ENCODE results near the gene CSTPP1. TPM values are rescaled to one million over a fixed set of nuclear protein-coding genes. Genes with fewer than 3 reads are reported as not detected.

The CSTPP1 gene
- total RNA-seq, 4 donors from 2014 or later: 31.8 to 42.1 (median 39.1) TPM

- Histone ChIP-seq H3K36me3 (no peaks in the 10 kb centered on the region), H3K4me1 (peaks cover 0 to 15% (median 0%) of the 10 kb centered on the region in 4 donors), H3K27ac (peak overlapping the region in 1 of 4 donors; percentile 19), H3K9me3 (no peaks in the 10 kb centered on the region), H3K27me3 (no peaks in the 10 kb centered on the region), H3K4me3 (no peak overlapping the region)
- DNase-seq: no peak
- no peak for TF ChIP-seq CTCF (IDR thresholded peaks at IDR 0.05)
- TF ChIP-seq POLR2A (IDR thresholded peaks at IDR 0.05): no peak
Measured at GRCh38 chr11:46930089-46930488, 6.5 kb upstream of the CSTPP1 start.

- Histone ChIP-seq H3K36me3 (no peaks in the 10 kb centered on the region), H3K4me1 (peaks cover 0 to 12% (median 0%) of the 10 kb centered on the region in 4 donors), H3K4me3 (no peak overlapping the region), H3K27me3 (no peaks in the 10 kb centered on the region), H3K27ac (peak overlapping the region in 3 of 4 donors; percentile 10 to 67 (median 58)), H3K9me3 (no peaks in the 10 kb centered on the region)
- TF ChIP-seq CTCF (IDR thresholded peaks at IDR 0.05) (no peak), POLR2A (IDR thresholded peaks at IDR 0.05) (no peak)
- peak in 1 of 3 donors; percentile 56 for DNase-seq
Measured at GRCh38 chr11:46942172-46942571, 5.6 kb downstream of the CSTPP1 start.

- TF ChIP-seq CTCF (IDR thresholded peaks at IDR 0.05): no peak
- no peak for TF ChIP-seq POLR2A (IDR thresholded peaks at IDR 0.05)
Measured at GRCh38 chr11:46944356-46945075, 8.0 kb downstream of the CSTPP1 start.

GRCh38 chr11:46947399-46948077, 11.0 kb downstream of the CSTPP1 start:
- Histone ChIP-seq H3K27ac (peak overlapping the region in 1 of 4 donors; percentile 17), H3K27me3 (no peaks in the 10 kb centered on the region), H3K4me1 (peaks cover 0 to 19% (median 0%) of the 10 kb centered on the region in 4 donors), H3K36me3 (no peaks in the 10 kb centered on the region), H3K9me3 (no peaks in the 10 kb centered on the region), H3K4me3 (no peak overlapping the region)
- no peak for TF ChIP-seq CTCF (IDR thresholded peaks at IDR 0.05)
- TF ChIP-seq POLR2A (IDR thresholded peaks at IDR 0.05): no peak
- DNase-seq: no peak

More at GRCh38 chr11:46944356-46945075, 8.0 kb downstream of the CSTPP1 start:
- no peaks in the 10 kb centered on the region for H3K27me3 ChIP-seq
- no peak overlapping the region for H3K4me3 ChIP-seq
- no peak overlapping the region for H3K27ac ChIP-seq
- H3K36me3 ChIP-seq: no peaks in the 10 kb centered on the region
- no peaks in the 10 kb centered on the region for H3K9me3 ChIP-seq
- H3K4me1 ChIP-seq: peaks cover 0 to 19% (median 0%) of the 10 kb centered on the region in 4 donors
- DNase-seq: no peak

- no peak for DNase-seq
- TF ChIP-seq POLR2A (IDR thresholded peaks at IDR 0.05) (no peak), CTCF (IDR thresholded peaks at IDR 0.05) (no peak)
- no peak overlapping the region for H3K4me3 ChIP-seq
- no peaks in the 10 kb centered on the region for H3K9me3 ChIP-seq
- H3K4me1 ChIP-seq: peaks cover 0 to 15% (median 0%) of the 10 kb centered on the region in 4 donors
- peak overlapping the region in 1 of 4 donors; percentile 40 for H3K27ac ChIP-seq
- no peaks in the 10 kb centered on the region for H3K36me3 ChIP-seq
- H3K27me3 ChIP-seq: no peaks in the 10 kb centered on the region
Measured at GRCh38 chr11:46948378-46949131, 12.0 kb downstream of the CSTPP1 start.

All from Peyer's patch (tissue), 4 donors.